Activated CD4-positive, alpha-beta T cell treated with anti-CD3 and anti-CD28 coated beads, Interleukin-2, Interleukin-4, amounts not matched to agents 100 ng/mL and 50 ng/mL, durations not matched to agents 16 hours and 8 hours (primary cell): ENCODE measurements around the gene MTFMT.
"Not testable (repeated sequence)": the region's sequence is repeated elsewhere in the genome, so short reads cannot be mapped to it uniquely, and the experiment has no call there.

ENCODE experiments used
- DNase-seq: peaks from one replicate; pipeline ENCODE4 v3.0.0-alpha.2; 2020; ENCODE audit warnings: low spot score

The MTFMT gene

GRCh38 chr15:65028921-65029735, at the start of gene MTFMT:
TSS of gene MTFMT (minus strand) at chr15:65029639. CDS start at chr15:65029613, 26 bp downstream.
- DNase-seq = peak; percentile 93

GRCh38 chr15:65077981-65078352, 48.5 kb upstream of the MTFMT start:
- peak; percentile 42 for DNase-seq

- no peak for DNase-seq
Observed at GRCh38 chr15:65077291-65077980, 48.0 kb upstream of the MTFMT start.

GRCh38 chr15:65076486-65077290, 47.2 kb upstream of the MTFMT start, which contains the start of gene KBTBD13:
TSS of gene KBTBD13 (plus strand) at chr15:65076746. CDS start at chr15:65076816, 70 bp downstream.
- no peak for DNase-seq

GRCh38 chr15:65075607-65076395, 46.4 kb upstream of the MTFMT start:
- DNase-seq = not testable (repeated sequence)

GRCh38 chr15:65074946-65075345, 45.5 kb upstream of the MTFMT start:
- not testable (repeated sequence) for DNase-seq

- DNase-seq = no peak
Observed at GRCh38 chr15:65072617-65073016, 43.2 kb upstream of the MTFMT start.

GRCh38 chr15:65072027-65072426, 42.6 kb upstream of the MTFMT start:
- DNase-seq = no peak

- DNase-seq = no peak
Observed at GRCh38 chr15:65071381-65071811, 42.0 kb upstream of the MTFMT start.

- DNase-seq = no peak
Observed at GRCh38 chr15:65069779-65070546, 40.5 kb upstream of the MTFMT start.

GRCh38 chr15:65069179-65069578, 39.7 kb upstream of the MTFMT start:
- DNase-seq = no peak

- no peak for DNase-seq
Observed at GRCh38 chr15:65068403-65068788, 39.0 kb upstream of the MTFMT start.

GRCh38 chr15:65067645-65068402, 38.4 kb upstream of the MTFMT start, which contains the start of gene RASL12:
TSS of gene RASL12 (minus strand) at chr15:65067991. CDS start at chr15:65067835, 156 bp downstream.
- no peak for DNase-seq

- DNase-seq = no peak
Observed at GRCh38 chr15:65067317-65067644, 37.8 kb upstream of the MTFMT start.

GRCh38 chr15:65066635-65067316, 37.3 kb upstream of the MTFMT start:
- DNase-seq = no peak

GRCh38 chr15:65066001-65066634, 36.7 kb upstream of the MTFMT start:
- no peak for DNase-seq

- no peak for DNase-seq
Observed at GRCh38 chr15:65062726-65063125, 33.3 kb upstream of the MTFMT start.

GRCh38 chr15:65062061-65062460, 32.6 kb upstream of the MTFMT start:
- no peak for DNase-seq
